UCSD-AML1 (cell line): ENCODE measurements around the gene PLXNA4.

Experiments used
- DNase-seq: peaks from one replicate; lab custom pipeline; 2025; ENCODE audit not compliant: unreplicated experiment; lab: John Stamatoyannopoulos, UW

Gene PLXNA4

GRCh38 chr7:132590162-132590561 lies 13.9 kb upstream of the PLXNA4 start:
- no peak for DNase-seq

DNA sequence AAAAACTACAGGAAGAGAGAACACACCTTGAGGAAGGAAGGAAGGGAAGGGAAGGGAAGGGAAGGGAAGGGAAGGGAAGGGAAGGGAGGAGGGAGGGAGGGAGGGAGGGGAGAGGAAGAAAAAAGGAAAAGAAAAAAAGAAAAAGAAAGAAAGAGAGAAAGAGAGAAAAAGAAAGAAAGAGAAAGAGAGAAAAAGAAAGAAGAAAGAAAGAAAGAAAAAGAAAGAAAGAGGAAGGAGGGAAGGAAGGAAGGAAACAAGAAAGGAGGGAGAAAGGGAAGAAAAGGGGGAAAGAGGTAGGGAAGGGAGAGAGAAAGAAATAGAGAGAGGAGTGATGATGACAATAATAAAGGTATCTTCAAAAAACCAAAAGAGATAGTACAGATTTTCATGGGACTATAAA lies 12.3 kb upstream of the PLXNA4 start:
- no peak for DNase-seq

DNA sequence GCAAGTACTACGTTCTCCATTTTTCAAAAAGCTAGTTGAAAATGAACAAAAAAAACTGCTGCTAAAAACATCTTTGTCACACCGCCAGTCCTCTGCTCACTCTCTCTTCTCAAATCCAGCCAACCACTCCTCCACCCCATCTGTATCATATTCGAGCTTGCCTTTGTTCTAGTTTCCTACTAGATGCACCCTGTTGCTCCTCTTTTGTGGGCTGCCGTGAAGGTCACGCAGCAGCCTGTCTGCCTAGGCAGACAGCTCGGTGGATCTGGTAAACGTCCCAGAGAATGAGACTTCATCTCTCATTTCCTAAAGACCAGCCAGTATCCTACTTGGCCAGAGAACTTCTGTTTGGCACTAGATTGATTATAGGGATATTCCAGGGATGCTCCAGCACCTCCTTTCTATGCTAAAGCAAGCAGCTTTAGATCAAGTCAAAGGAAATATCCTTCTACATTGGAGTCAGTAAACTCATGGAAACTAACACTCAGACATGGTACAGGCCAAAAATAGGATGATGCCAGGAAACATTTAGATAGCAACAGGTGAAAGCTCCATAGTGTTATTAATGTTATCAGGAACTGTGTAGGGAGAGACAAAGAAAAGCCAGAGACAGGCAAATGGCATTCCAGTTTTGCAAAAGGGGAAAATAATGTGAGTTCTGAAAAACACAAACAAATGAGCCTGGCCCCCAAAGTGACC lies 8.7 kb upstream of the PLXNA4 start:
- DNase-seq, result no peak

- no peak for DNase-seq
Observed at GRCh38 chr7:132581431-132581830, 5.2 kb upstream of the PLXNA4 start.

DNA sequence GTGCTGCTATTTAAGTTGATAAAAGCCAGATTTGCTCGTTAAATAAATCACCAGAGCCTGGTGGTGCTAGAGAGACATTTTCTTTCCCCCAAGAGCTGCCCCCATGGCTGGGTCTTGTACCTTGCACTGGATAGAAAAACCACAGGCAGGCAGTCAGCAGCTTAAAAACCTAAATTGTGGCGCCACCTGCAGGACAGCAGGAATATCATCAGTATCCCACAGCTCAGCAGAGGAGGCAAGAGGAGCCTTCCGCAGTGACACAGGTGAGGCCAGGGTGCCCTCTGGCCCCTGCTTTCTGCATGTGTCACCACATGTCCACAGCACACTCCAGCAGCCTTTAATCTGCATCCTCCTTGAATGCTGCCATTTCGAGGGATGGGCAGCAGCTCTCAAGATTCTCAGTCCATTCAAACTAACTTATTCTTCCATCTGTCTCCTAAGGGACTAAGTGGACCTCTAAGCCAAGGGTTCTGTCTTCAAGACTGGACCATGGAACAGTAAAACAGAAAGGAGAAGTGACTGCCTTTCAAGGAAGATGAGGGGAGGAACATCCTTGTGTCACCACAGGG lies 4.5 kb upstream of the PLXNA4 start:
- peak; percentile 32 for DNase-seq

GRCh38 chr7:132580277-132580676 lies 4.0 kb upstream of the PLXNA4 start:
- no peak for DNase-seq

GRCh38 chr7:132579260-132579899 lies 3.1 kb upstream of the PLXNA4 start:
- DNase-seq, result no peak

DNA sequence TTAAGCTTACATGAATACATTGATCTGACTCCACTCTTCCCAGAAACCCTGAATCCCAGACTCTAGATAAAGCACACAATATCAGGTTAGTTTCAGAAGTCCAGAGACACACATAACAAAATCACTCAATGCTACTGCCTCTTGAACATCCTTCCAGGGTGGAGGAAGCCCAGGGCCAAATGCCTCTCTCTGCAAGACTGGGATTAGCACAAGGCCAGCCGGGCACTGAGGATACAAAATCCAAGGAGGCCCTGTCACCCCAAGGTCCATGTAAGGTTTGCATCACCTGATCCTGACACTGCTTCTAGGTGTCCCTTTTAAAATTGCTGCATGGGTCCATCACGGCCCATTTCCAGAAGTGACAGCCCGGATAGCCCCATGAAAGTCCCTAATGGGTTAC lies 2.6 kb upstream of the PLXNA4 start:
- DNase-seq, result no peak

DNA sequence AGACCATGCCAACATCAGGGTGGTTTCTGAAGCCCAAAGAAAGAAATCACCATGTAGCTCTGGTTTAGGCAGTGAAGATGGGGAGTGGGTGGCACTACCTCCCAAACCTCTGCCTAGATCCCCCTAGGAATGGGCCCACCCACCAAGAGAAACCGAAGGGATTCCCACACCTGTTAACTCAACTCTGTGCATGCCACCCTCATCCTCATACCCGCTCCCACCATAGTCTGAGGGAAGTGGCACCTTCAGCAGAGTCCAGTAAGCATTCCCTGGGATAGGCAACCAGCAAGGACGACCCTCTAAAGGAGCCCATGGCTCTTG lies 1.7 kb upstream of the PLXNA4 start:
- DNase-seq, result no peak

- DNase-seq, result peak; percentile 29
Observed at GRCh38 chr7:132577206-132578049, 1.2 kb upstream of the PLXNA4 start.

DNA sequence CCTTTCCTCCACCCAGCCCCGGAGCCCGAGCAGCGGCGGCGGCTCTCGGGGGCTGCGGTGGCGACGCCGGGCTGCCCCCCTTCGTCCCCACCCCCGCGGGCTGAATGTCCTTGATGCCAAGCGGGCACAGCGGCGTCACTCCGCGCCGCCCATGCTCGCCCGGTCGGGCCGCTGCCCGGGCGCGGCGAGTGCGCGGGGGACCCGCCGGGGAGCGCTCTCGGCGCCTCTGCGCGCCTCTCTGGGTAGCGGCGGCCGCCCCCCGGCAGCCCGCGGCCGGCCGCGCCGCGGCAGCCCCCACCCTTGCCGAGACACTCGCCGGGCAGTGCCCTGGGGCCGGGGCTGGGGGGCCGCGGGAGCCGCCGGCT lies 433 bp upstream of the PLXNA4 start:
- no peak for DNase-seq

- peak; percentile 10 for DNase-seq
Observed at GRCh38 chr7:132575419-132575981, 770 bp downstream of the PLXNA4 start.

- DNase-seq, result no peak
Observed at GRCh38 chr7:132574223-132574622, 2.0 kb downstream of the PLXNA4 start.

DNA sequence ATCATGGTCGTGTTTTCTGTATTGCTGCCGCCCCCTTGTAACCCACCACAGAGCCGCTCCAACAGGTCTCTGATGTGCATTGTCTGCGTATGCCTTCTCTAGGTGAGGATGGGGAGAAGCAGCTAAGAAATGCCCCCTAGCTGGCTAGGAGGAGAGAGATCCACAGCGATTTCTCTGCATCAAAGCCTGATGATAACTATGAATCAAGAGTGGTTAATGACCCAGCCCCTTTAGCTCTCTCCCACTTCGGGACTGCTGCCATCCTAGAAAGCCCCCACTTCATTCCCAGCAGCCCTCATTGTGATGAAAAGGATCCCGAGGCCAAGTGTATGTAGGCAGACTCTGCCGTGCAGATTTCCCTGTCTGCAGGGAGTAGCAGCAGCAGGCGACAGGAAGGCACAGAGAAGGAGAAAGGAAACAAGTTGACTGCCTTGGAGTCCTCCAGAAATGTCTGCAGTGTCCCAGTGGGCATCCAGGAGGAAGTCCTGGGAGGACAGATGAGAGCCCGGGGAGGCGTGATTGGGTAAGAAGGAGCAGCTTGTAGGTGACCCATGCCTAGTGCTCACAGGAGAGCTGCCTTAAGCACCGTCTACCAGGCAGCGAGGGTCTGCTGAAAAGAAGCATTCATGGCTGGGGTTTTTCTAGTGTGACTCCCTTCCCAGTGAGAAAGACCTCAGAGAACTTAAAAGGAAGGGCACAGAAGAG lies 2.9 kb downstream of the PLXNA4 start:
- DNase-seq, result no peak

DNA sequence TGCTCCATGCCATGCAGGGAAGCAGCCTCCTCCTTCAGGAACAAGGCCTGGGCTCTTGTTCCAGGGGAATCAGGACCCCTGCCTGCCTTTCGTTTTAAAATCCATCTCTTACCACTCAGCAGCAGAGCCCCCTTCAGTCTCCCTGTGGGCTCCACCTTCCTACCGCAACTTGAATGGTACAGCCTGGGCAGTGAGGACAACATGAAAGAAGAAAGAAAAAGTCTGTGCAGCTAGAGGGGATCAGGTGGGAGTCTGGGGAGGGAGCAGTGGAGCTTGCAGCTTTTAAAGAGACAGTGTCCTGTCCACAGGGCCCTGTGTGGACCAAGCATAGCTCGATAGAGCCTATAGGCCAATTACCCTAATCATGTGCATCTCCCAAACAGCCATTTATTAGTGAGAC lies 3.7 kb downstream of the PLXNA4 start:
- DNase-seq, result no peak

GRCh38 chr7:132571970-132572369 lies 4.3 kb downstream of the PLXNA4 start:
- DNase-seq, result no peak

DNA sequence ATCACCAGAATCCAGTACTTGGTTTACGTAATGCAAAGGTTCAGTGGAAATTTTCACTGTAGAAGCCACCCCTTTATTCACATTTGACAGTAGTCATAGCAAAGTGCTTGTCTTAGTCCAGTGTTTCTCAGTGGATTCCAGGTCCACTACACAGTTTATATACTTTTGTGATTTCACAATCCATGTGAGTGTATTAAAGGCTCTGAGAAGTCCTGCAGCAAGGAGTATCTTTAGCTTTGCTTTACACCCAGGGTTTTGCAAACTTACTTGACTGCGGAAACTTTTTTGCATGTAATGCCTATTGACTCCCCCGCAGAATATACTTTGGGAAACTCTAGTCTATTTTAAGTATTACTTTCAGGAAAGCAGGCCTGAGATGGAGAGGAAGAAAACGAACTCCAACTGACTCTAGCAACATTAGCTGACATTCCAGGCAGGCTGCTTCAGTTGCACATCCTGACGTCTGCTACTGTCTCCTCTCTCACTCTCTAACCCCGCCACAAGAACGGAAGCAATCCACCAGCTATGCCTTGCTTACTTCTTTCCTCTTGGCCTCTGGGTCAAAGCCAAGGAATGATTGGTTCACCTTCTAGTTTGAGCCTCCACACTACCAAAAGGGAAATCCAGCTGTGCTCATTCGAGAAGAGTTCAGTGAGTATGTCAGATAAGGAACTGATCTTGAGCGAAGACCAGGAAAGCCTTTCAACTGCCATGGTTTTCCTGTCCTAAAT lies 6.2 kb downstream of the PLXNA4 start:
- DNase-seq, result peak; percentile 10

- no peak for DNase-seq
Observed at GRCh38 chr7:132568962-132569361, 7.3 kb downstream of the PLXNA4 start.

- DNase-seq, result no peak
Observed at GRCh38 chr7:132565885-132566284, 10.4 kb downstream of the PLXNA4 start.

- no peak for DNase-seq
Observed at GRCh38 chr7:132565441-132565840, 10.8 kb downstream of the PLXNA4 start.
